GM12878 (cell line): ENCODE data around the gene COL25A1. TPM values are rescaled to one million over a fixed set of nuclear protein-coding genes. Genes with fewer than 3 reads are reported as not detected.

Source experiments
- ATAC-seq: fragments of 200-7000 bp; cut with Tn5 transposase; 3 replicates; pipeline ENCODE4 v1.9.1; 2020; ENCODE audit warnings: mild to moderate bottlenecking, moderate library complexity
- BruUV-seq: library from RNA; stranded (reverse); fragments of 400-500 nt; replicated peaks from 2 replicates; lab custom pipeline; 2021; lab: Mats Ljungman, UMichigan
- CTCF ChIA-PET: fragments of 300-600 bp; sonication (Branson Sonifier 250); formaldehyde crosslinking; extraction: SDS; loops from one replicate; lab custom pipeline; 2021; ENCODE audit warnings: inconsistent platforms; lab: Yijun Ruan, JAX
- POLR2A ChIA-PET: fragments of 350-600 bp; formaldehyde crosslinking; extraction: SDS; loops from one replicate; lab custom pipeline; 2021; ENCODE audit warnings: inconsistent platforms; lab: Charles Lee
- RAD21 ChIA-PET: fragments of 300-600 bp; sonication (Branson Sonifier 250); formaldehyde crosslinking; loops from one replicate; lab custom pipeline; 2023; ENCODE audit warnings: antibody characterized with exemption; ENCODE audit not compliant: unreplicated experiment; lab: Charles Lee
- SMC1A ChIA-PET: fragments of 300-600 bp; sonication (Branson Sonifier 250); formaldehyde crosslinking; loops from one replicate; lab custom pipeline; 2023; ENCODE audit not compliant: unreplicated experiment, uncharacterized antibody; lab: Charles Lee
- DNase-seq: peaks from one replicate; pipeline ENCODE4 v3.0.0-alpha.2; 2011; ENCODE audit warnings: low read depth, low spot score
- FAIRE-seq: peaks from 3 replicates; lab custom pipeline; 2011; peaks lifted over from hg19 to GRCh38; lab: Jason Lieb, UNC
- H2AFZ ChIP-seq: 2 replicates; pipeline ENCODE4 v1.6.0; 2011; ENCODE audit warnings: low read depth, low read length, control low read depth; ENCODE audit not compliant: control insufficient read depth
- H3K27ac ChIP-seq: 2 replicates; pipeline ENCODE4 v1.5.1; 2011; ENCODE audit warnings: control low read depth; ENCODE audit not compliant: control insufficient read depth, insufficient read depth
- H3K27me3 ChIP-seq, 2 experiments: replicated peaks in 1 of 2; 2 replicates each; pipeline versions ENCODE4 v1.6.0 to v1.6.1; 2011; ENCODE audit warnings: low read length in 1 of 2; ENCODE audit not compliant: control insufficient read depth in 2 of 2, insufficient read depth in 2 of 2
- H3K36me3 ChIP-seq, 2 experiments: 2 replicates each; pipeline ENCODE4 v1.5.1; 2011; ENCODE audit warnings: low read length in 1 of 2; ENCODE audit not compliant: control insufficient read depth in 2 of 2, insufficient read depth in 2 of 2
- H3K4me1 ChIP-seq: 2 replicates; pipeline ENCODE4 v1.6.1; 2011; ENCODE audit warnings: mild to moderate bottlenecking, low read length, moderate library complexity, mixed read lengths; ENCODE audit not compliant: control insufficient read depth, insufficient read depth
- H3K4me2 ChIP-seq: 2 replicates; pipeline ENCODE4 v1.6.0; 2011; ENCODE audit warnings: control low read depth; ENCODE audit not compliant: control insufficient read depth, insufficient read depth
- H3K4me3 ChIP-seq: fragments of 200-600 bp; sonication (generic); 2 replicates; pipeline ENCODE4 v1.5.1; 2016
- H3K79me2 ChIP-seq: 2 replicates; pipeline ENCODE4 v1.6.0; 2011; ENCODE audit warnings: low read length; ENCODE audit not compliant: control insufficient read depth, insufficient read depth
- H3K9ac ChIP-seq: 2 replicates; pipeline ENCODE4 v1.8.0; 2011; ENCODE audit warnings: low read length, control low read depth, mixed read lengths; ENCODE audit not compliant: control insufficient read depth, insufficient read depth
- H3K9me3 ChIP-seq: replicated peaks from 3 replicates; pipeline ENCODE4 v1.5.1; 2011; ENCODE audit warnings: mild to moderate bottlenecking, low read length; ENCODE audit not compliant: control insufficient read depth, insufficient read depth
- H4K20me1 ChIP-seq: 2 replicates; pipeline ENCODE4 v1.6.0; 2011; ENCODE audit not compliant: control insufficient read depth, insufficient read depth
- BMI1 ChIP-seq: fragments of 450-650 bp; IDR thresholded peaks from 2 replicates; pipeline ENCODE4 v1.6.1; 2016; ENCODE audit warnings: mild to moderate bottlenecking, moderate library complexity, borderline replicate concordance
- CHD2 ChIP-seq: IDR thresholded peaks from 2 replicates; pipeline ENCODE4 v1.6.1; 2011; ENCODE audit warnings: low read depth, low read length, improper control_type of control experiment, borderline replicate concordance
- ESRRA ChIP-seq: IDR thresholded peaks from 2 replicates; pipeline ENCODE4 v1.6.1; 2012; ENCODE audit warnings: mild to moderate bottlenecking, low read length, improper control_type of control experiment
- MYB ChIP-seq: fragments of 150-350 bp; IDR thresholded peaks from 2 replicates; pipeline ENCODE4 v1.6.1; 2014; ENCODE audit warnings: mild to moderate bottlenecking, low read depth, low read length, borderline replicate concordance
- NBN ChIP-seq: fragments of 450-650 bp; IDR thresholded peaks from 2 replicates; pipeline ENCODE4 v1.6.1; 2016
- NFXL1 ChIP-seq: fragments of 450-650 bp; IDR thresholded peaks from 2 replicates; pipeline ENCODE4 v1.6.1; 2017; ENCODE audit warnings: antibody characterized with exemption, mild to moderate bottlenecking, borderline replicate concordance
- PRDM15 ChIP-seq: fragments of 450-650 bp; formaldehyde crosslinking; IDR thresholded peaks from 2 replicates; pipeline ENCODE4 v1.4.0; 2020; ENCODE audit warnings: mild to moderate bottlenecking, moderate library complexity
- SP1 ChIP-seq: IDR thresholded peaks from one replicate; pipeline ENCODE4 v1.6.1; 2011; ENCODE audit warnings: low read depth, low read length
- SRF ChIP-seq, 2 experiments: IDR thresholded peaks; 2 replicates each; pipeline ENCODE4 v1.6.1; 2011; ENCODE audit warnings: low read depth in 2 of 2, low read length in 2 of 2, mild to moderate bottlenecking in 1 of 2, moderate library complexity in 1 of 2
- STAT1 ChIP-seq: fragments of 450-650 bp; conservative IDR thresholded peaks from 2 replicates; pipeline ENCODE4 v1.6.1; 2014; ENCODE audit warnings: antibody characterized with exemption, mild to moderate bottlenecking
- SUZ12 ChIP-seq: fragments of 200-600 bp; sonication (generic); IDR thresholded peaks from one replicate; pipeline ENCODE4 v1.6.1; 2018; ENCODE audit warnings: antibody characterized with exemption, mild to moderate bottlenecking; ENCODE audit not compliant: unreplicated experiment
- YY1 ChIP-seq: IDR thresholded peaks from 2 replicates; pipeline ENCODE4 v1.6.1; 2011; ENCODE audit warnings: low read depth, mild to moderate bottlenecking, low read length
- WGBS: methylation state at CpG from one replicate; pipeline ENCODE4 v1.1.6; 2016; ENCODE audit warnings: low lambda C conversion rate; ENCODE audit not compliant: insufficient replicate concordance, insufficient coverage; ENCODE audit errors: missing lambda C conversion rate; 5-methylcytosine and 5-hydroxymethylcytosine counted together
- in situ Hi-C: fragments of 300-500 bp; cut with MboI; formaldehyde crosslinking; loops from 9 replicates; pipeline ENCODE4 v1.14.3; 2018; ENCODE audit warnings: mixed read lengths
- intact Hi-C: fragments of 100-400 bp; cut with micrococcal nuclease; formaldehyde crosslinking; loops from one replicate; pipeline ENCODE4 v1.14.2; 2022; ENCODE audit not compliant: unreplicated experiment
- polyA plus RNA-seq, 11 experiments: library from polyadenylated mRNA; depleted of rRNA in 4 of 11; unstranded in 6 of 11; stranded (reverse) in 5 of 11; fragments of >200 nt; fragmentation: Nextera tagmentation in 4 of 11; fragmentation: Illumina TruSeq in 1 of 11; extraction: Ambion mirVana in 4 of 11; extraction: Trizol in 1 of 11; gene quantifications; 1 replicate in 1 of 11; 2 replicates in 10 of 11; pipeline versions ENCODE4 v1.2.1 to v1.2.3, GENCODE V29; 2011 to 2016; ENCODE audit warnings: inconsistent platforms in 2 of 11, missing spikeins in 2 of 11, low read depth in 1 of 11
- total RNA-seq, 4 experiments: library from RNA; depleted of rRNA in 3 of 4; stranded (reverse); fragments of >200 nt in 3 of 4; fragmentation: Illumina TruSeq in 1 of 4; extraction: Trizol in 1 of 4; gene quantifications; 2 replicates each; pipeline versions ENCODE4 v1.2.1 to v1.2.3, GENCODE V29; 2013 to 2021
- TF ChIP-seq, protein P1 (sequence below): IDR thresholded peaks from 2 replicates; pipeline ENCODE4 v1.6.1; 2011; ENCODE audit warnings: low read depth, low read length, improper control_type of control experiment, borderline replicate concordance

COL25A1 gene
- total and polyA plus RNA-seq, 10 of the 15 experiments (the other 5 are each of a cell fraction or from before 2014, with no cell fraction given): 0.01 to 0.26 (median 0.12) TPM; not detected in 6

DNA sequence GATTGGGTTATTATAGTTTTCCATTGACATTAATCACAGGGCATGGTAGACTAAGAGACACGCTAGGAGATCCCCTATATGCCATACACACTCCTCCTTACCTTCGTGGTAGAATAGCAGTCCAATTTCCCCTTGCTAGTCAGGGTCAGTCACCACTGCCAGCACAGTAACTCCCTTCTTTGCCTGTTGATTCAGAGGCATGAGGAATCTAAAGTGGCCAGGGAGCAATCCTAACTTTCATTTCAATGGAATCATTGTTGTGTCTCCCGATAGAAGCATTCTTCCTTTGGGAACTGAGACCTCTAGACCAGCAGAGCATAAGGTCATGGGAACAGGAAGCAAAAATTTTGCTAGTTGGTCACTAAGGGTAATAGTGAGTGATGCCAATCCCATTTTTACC is 51.1 kb downstream of the COL25A1 start (continued):
- TF ChIP-seq CHD2 (no peak), YY1 (no peak)

DNA sequence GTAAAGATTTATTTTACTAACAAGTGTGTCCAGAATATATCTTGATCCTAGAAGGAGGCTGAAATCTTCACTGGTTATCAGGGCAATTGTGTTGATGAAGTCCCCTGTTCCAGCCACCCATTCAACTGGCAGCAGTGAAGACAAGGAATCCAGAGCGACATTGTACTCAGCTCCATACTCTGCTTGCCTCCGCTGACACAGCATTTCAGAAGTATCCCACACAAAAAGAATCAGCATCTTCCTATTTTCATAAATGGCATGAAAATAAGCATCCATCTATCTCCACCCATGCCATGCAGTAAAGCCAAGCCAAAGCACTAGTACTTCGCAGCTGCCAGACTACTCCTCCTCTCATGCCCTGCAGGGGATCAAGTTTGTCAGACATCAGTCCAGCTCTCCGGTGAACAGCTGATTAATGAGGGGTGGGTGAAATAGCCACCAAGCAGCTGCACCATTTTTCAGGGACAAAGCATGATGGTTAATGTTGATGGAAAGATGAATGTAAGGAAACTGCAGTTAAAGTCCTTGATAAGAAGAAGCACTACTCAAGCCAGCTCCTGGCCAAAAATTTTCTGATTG is 54.0 kb downstream of the COL25A1 start:
- Histone ChIP-seq H3K9ac (no peak overlapping the region), H3K27ac (no peak overlapping the region), H3K79me2 (no peaks in the 10 kb centered on the region), H2AFZ (no peak overlapping the region), H3K4me1 (no peaks in the 10 kb centered on the region), H3K9me3 (no peaks in the 10 kb centered on the region), H3K36me3 (no peaks in the 10 kb centered on the region), H3K4me3 (no peak overlapping the region), H3K4me2 (no peak overlapping the region), H4K20me1 (no peaks in the 10 kb centered on the region), H3K27me3 (no peaks in the 10 kb centered on the region; a peak in 1 of 4 replicates)
- ChIA-PET SMC1A (interaction anchor here (0.9 to 2.4 kb wide), 4 partner anchors 9 to 45 kb away, joined by 3 to 5 read pairs (median 4); no protein-coding TSS in a partner anchor), RAD21 (interaction anchor here (1.0 to 1.1 kb wide), 2 partner anchors 9 to 45 kb away, joined by 3 to 4 read pairs; no protein-coding TSS in a partner anchor), CTCF (interaction anchor here (1.0 to 1.2 kb wide), 3 partner anchors 10 to 50 kb away, joined by 3 to 7 read pairs (median 3); no protein-coding TSS in a partner anchor), POLR2A (no interaction called here)
- DNase-seq: no peak
- no peak for TF ChIP-seq NBN
- TF ChIP-seq SUZ12: no peak
- TF ChIP-seq STAT1: no peak
- TF ChIP-seq PRDM15 (CRISPR knock-in tag): no peak
- no peak for TF ChIP-seq MYB
- no peak for TF ChIP-seq ESRRA
- no peak for TF ChIP-seq BMI1
- TF ChIP-seq SP1: no peak
- TF ChIP-seq, protein P1, sequence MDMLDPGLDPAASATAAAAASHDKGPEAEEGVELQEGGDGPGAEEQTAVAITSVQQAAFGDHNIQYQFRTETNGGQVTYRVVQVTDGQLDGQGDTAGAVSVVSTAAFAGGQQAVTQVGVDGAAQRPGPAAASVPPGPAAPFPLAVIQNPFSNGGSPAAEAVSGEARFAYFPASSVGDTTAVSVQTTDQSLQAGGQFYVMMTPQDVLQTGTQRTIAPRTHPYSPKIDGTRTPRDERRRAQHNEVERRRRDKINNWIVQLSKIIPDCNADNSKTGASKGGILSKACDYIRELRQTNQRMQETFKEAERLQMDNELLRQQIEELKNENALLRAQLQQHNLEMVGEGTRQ: no peak
- no peak for TF ChIP-seq NFXL1
- no peak for TF ChIP-seq SRF (IDR thresholded peaks at IDR 0.05; ENCODE audit: low read depth in 2 of 2, low read length in 2 of 2)
- ATAC-seq: no peak
- no peak for FAIRE-seq
- 28% methylated on average over 4 of the region's 4 CpGs for WGBS
- in situ Hi-C loops (no loop called here), intact Hi-C loops (no loop called here)
- no TSS peak for BruUV-seq
